ENCODE results near the gene EEF2.
"Not testable (repeated sequence)": the region's sequence is repeated elsewhere in the genome, so short reads cannot be mapped to it uniquely, and the experiment has no call there.

The EEF2 gene

DNA sequence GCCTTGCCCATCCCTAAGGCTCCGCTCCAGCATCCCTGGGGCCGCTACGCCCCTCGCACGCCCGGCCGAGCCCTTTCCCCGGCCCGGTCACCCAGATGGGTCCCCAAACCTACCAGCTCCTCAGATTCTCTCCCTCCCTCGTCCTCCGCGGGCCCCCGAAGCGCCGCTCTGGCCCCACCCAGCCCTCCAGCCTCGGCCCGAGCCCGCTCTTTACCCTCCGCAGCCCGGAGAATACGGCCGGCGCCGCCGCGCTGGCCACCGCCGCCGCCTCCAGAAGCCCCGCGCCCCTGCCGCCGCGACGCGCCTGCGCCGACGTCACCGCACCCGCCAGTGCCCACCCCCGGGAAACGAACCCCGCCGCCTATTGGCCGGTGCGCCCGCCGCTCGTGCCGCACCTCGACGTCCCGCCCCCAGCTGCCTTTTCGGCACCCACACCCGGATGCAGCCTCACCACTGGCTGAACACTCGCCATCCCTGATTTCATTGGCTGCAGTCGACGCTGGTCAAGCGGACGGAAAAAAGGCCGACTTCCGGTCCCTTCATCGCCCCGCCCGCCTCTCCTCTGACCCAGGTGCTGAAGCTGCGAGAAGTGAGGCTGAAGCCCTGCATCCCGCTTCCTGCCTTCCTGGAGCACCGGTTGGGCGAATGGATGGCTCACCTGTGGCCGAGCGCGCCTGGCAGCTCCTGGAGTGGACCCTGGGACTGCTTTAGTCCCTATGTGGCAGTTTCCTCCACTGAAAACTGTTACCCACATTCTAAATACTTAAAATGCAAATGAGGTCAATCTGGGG lies 14.3 kb downstream of the EEF2 start, which contains the start of gene DAPK3:
DAPK3 (minus strand) TSS at position 292 of the 791 bp plus-strand sequence. CDS start 1,364 bp downstream, outside the sequence.
- in situ Hi-C loops (cut with MboI; ENCODE audit: low sequenced_read_pairs): no loop called here

DNA sequence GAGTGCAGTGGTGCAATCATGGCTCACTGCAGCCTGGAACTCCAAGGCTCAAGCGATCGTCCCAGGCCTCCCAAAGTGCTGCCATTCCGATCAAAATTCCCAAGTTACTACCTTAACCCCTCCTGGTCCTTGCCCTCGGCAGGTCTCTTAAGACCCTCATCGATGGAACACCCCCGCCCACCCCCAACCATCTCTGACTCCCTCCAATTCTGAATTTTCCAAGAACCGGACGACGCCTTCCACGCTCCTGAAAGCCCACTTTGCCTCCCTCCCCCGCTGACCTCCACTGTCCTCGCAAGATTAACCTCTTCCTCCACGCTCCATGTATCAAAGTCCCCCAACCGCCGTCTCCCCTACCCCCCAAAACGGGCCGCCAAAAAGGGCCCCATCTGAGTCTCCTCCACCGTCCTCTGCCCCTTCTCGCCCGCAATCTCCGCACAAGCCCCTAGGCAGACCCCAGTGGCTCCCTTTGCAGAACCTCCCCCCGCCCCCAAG lies 14.9 kb downstream of the EEF2 start:
- in situ Hi-C loops (cut with MboI; ENCODE audit: low sequenced_read_pairs): no loop called here

DNA sequence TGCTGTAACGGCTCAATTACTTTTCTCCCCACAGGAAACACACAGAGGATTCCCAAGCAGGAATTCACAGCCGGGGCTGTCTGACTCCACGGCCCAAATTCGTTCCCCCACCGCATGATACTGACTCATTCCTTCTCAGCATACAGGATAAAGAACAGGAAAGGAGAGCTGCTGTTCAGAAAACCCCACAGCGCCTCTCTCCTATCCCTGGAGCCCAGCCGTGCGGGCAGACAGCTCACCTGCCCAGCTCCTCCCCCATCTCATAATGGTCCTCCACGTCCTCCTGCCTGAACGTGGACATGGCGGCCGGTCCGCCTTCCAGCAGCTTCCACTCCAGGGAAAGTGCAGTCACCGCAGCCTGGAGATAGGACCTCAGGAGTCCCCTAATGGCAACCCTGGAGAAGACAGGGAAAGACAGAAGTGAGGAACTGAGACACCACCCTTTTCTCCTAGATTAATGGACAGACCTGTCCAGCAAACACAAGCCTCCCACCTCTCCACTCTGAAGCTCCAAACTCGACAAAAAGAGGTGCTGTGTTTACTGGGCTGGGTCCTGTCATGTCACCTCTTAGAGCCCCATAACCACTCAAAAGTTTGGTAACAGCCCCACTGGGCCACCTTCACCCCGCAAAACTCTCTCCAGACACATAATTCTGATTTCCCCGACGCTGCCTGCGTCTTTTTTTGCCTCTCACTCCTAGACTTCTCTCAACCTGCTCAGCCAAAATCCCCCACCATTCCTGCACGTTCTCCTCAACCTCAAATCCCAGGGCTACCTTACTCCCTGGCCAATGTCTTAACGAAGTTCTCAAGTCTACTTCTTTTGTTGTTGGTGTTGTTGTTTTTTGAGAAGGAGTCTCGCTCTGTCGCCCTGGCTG lies 15.6 kb downstream of the EEF2 start:
- in situ Hi-C loops (cut with MboI; ENCODE audit: low sequenced_read_pairs): no loop called here

DNA sequence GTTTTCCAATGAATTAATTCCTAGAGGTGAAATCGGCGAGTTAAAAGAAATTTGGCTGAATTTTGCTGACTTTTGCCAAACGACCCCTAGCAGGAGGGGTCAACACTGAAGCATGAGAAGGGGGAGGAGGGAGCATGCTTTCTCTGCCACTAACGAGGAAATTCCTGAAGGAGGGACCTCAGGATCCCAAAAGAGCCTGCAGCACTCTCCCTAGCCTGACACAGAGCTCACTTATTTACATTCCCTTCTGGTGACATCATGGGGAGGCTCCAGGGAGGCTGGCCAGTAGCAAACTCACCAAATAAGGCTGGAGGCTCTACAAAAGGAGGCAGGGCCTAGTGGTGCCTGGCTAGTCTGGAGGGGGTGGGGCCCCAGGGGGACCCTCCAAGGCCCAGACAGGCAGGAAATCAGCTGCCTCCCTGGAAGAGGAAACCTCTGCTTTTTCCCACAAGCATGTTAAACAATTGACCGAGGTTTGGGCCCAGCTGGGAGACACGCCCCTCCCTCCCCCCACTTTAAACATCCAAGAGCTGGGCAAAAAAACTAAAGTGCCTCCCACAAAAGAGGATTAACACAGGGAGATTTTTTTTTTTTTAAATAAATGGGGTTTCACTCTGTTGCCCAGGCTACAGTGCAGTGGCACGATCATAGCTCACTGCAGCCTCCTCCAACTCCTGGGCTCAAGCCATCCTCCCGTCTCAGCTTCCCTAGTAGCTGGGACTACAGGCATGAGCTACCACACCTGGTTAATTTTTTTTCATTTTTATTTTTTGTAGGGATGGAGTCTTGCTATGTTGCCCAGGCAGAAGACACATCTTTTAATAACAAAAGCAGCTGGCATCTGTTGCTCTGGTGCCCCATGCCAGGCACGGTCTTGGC lies 16.5 kb downstream of the EEF2 start:
- in situ Hi-C loops (cut with MboI; ENCODE audit: low sequenced_read_pairs): no loop called here

DNA sequence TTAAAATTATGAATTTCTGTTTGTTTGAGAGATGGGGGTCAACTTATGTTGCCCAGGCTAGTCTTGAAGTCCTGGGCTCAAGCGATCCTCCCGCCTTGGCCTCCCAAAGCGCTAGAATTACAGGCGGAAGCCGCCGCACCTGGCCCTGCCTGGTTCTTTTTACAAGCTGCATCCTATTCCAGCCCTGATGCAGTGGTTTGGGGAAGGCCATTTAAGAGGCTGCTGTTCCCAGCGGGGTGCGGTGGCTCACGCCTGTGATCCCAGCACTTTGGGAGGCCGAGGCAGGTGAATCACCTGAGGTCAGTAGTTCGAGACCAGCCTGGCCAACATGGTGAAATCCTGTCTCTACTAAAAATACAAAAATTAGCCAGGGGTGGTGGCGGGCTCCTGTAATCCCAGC lies 17.3 kb downstream of the EEF2 start:
- in situ Hi-C loops (cut with MboI; ENCODE audit: low sequenced_read_pairs): not testable (repeated sequence)

DNA sequence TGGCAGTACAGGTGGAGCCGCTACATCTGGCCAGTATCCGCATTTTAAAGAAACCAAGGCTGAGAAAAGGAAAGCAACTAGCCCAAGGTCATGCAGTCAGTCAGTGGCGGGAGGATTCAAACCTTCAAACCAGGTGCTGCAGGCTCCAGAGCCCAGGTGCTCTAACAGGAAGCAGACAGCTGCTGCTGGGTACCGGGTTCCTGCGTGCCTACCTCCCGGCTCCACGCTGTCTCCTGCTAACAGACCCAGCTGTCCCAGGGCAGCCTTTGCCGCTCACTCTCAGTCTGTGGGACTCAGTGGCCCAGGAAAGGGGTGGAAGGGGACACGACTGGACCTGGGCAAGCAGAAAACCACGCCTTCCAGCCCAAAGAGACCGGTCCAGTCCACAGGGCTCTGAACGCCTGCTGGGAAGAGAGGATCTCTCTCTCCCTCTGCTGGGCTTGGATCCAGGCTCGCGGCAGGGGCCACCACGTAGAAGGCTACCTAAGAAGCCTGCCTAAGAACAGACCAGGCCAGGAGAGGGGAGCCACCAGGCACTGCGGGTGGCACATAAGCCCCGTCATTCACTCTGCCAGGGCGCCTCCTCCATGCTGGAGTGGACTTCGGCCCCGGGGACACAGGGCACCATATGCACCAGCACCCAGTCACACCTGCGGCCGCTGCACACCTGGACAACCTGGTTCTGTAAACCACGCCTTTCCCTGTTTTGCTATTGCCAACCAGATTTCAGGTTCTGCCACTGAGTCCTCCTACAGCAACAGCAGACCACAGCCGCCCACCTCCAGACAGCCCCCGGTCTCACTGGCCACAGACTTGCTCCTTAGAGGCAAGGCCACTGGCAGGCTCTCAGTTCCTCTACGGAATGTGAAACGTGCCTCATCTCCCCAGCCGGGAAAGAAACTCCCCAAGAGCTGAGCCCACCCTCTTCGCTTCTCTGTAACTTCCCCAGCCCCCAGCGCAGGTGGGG lies 18.9 kb downstream of the EEF2 start:
- in situ Hi-C loops (cut with MboI; ENCODE audit: low sequenced_read_pairs): no loop called here

DNA sequence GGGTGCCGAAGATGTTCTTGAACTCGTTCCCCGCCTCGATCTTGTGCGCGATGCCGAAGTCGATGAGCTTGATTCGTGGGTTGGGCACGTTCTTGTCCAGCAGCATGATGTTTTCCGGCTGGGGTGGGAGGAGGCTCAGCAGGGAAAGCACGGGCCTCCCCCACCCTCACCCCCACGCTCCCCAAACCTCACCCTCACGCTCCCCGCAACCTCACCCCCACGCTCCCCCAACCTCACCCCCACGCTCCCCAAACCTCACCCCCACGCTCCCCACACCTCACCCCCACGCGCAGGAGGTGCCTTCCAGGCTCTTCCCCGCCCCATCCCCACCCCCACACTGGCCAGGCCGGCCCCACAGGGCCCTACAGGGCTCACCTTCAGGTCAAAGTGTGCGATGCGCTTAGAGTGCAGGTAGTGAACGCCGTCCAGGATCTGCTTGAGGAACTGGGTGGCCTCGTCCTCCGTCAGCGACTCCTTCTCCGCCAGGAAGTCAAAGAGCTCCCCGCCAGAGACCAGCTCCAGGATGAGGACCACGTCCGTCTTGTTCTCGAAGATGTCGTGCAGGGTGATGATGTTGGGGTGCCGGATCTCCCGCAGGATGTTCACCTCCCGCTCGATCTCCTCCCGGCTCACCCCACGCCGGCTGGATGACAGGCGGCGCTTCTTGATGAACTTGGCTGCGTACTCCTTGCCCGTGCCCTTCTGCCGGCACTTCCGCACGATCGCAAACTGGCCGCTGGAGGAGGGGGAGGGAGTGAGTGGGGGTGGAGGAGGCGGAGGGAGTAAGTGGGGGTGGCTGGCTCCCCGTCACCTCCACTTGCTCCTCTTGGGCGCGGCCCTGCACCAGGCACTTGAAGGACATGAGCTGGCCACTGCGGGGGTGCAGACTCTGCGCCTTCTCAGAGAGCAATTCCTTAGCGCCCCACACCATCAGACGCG lies 20.7 kb downstream of the EEF2 start:
- in situ Hi-C loops (cut with MboI; ENCODE audit: low sequenced_read_pairs): no loop called here

DNA sequence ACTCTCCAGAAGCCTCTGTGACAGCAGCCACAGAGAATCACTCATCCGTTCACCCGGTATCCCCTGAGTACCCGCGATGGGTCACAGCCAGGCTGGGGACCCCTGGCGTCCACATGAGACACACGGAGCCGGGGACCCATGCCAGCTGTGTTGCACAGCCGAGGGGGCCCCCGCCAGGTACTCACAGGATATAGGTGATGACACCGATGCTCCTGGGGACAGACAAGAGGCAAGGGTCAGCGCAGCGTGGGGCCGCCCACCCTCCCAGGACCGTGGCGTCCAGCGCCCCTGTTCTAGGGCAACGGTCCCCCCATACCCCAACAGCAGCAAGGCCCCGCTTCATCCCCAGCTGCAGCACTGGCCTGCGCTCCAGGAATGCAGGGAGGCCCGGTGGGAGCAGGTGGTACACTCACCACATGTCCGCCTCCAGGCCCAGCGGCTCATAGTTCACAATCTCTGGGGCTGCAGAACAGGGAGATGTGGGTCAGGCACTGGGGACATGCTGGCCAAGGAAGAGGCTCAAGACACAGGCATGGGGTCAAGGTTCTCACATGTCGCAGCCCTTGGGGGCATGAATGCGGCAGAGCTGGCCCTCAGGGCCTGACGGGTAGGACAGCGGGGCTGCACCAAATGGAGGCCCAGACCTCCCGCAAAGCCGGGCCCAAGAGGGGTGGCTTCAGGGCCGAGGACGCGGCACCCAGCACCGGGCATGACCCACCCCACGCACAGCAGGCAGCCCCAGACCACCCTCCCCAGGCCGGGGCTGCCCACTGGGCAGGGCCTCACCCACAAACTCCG lies 21.6 kb downstream of the EEF2 start:
- in situ Hi-C loops (cut with MboI; ENCODE audit: low sequenced_read_pairs): no loop called here

DNA sequence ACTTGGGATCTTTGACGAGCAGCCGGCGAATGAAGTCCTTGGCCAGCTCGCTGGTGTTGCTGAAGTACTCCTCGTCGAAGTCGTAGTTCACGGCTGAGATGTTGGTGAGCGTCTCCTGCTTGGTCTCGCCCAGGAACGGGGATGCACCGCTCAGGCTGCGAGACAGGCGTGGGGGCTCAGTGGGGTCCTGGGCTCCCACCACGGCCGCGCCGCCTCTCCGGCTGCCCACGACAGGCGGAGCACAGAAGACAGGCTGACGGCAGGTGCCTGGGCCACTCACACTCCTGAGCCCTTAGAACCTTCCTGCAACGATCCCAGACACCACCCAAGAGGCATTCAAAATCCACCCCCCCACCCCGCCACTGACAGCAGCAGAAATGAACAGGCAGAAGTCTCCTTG lies 24.3 kb downstream of the EEF2 start:
- in situ Hi-C loops (cut with MboI; ENCODE audit: low sequenced_read_pairs): no loop called here

DNA sequence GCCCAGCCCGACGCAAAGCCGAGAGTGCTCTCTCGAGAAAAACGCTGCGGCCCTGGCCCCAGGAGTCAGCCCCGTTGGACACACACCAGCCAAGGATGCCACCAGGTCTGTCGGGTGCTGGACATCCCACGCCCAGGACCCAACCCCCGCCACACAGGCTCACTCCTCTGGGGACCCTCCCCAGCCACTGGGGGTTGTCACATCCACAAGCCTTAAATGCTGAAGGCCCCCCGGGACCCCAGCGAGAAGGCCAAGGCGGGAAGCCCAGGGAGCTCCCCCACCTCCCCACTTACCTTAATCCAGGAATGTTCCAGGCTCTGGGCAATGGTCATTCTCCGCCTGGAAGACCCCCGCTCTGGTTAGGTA lies 25.5 kb downstream of the EEF2 start:
- in situ Hi-C loops (cut with MboI; ENCODE audit: low sequenced_read_pairs): no loop called here

DNA sequence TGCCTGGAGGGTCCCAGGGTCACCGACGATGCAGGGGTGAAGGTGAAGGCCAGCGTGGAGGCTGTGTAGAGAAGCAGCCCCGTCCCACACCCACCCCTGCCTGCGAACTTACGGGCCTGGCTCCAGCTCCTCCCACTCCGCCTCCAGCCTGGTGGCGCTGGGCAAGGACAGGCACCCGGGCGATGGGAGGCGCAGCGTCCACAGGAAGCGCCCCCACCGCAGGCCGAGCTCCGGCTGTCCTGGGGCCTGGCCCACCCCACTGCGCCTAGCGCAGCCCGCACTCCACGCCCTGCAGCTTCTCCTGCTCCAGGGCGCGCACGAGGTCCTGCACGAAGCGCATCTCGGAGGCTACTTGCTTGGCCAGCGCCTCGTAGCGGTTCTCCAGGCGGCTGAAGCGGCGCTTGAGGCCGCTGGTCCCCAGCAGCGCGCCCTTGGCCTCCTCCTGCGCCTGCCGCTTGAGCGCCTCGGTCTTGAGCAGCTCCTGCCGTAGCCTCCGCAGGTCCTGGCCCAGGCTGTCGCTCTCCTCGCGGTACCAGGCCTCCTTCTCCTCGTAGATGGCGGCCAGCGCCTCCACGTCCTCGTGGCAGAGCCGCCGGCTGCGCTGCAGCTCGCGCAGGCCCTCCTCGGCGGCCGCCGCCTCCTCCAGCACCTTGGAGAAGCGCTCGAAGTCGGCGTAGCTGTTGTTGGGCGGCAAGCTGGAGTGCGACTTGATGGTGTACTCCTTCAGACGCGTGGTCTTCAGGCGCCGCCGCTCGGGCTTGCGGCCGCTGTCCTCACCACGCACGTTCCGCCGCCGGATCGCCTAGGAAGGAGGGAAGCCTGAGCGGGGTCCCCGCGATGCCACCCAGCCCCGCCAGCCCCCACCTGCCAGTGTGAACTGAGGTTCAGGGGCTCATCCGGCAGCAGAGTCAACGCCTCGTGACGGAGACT lies 26.2 kb downstream of the EEF2 start:
- in situ Hi-C loops (cut with MboI; ENCODE audit: low sequenced_read_pairs): no loop called here

DNA sequence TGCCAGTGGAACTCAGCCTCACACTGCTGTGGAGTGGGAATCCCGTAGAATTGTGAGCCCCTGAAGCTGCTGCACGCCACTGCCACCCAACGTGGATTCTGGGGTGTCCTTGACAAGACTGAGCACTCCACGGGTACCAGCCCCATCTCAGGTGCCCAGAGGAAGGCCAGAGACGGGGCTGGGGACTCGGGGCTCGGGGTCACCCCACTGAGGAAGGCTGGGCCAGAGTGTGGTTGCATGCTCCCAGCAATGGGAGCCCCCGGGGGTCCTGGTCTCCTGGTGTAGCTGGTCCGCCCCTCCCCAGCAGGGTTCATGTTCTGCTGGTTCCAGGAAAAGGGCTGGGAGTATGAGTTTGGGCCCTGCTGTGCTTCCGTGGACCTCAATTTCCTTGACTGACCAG lies 29.6 kb downstream of the EEF2 start:
- in situ Hi-C loops (cut with MboI; ENCODE audit: low sequenced_read_pairs): no loop called here

DNA sequence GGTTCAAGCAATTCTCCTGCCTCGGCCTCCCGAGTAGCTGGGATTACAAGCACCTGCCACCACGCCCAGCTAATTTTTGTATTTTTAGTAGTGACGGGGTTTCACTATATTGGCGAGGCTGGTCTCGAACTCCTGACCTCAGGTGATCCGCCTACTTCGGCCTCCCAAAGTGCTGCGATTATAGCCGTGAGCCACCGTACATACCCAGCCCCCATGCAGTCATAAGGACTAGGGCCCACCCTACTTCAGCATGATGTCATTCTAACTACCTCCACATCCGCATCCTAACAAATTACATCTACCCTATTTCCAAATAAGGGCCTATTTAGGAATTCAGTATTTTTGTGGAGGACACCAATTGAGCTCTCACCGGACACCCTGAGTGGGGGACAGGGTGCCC lies 30.0 kb downstream of the EEF2 start:
- in situ Hi-C loops (cut with MboI; ENCODE audit: low sequenced_read_pairs): not testable (repeated sequence)

DNA sequence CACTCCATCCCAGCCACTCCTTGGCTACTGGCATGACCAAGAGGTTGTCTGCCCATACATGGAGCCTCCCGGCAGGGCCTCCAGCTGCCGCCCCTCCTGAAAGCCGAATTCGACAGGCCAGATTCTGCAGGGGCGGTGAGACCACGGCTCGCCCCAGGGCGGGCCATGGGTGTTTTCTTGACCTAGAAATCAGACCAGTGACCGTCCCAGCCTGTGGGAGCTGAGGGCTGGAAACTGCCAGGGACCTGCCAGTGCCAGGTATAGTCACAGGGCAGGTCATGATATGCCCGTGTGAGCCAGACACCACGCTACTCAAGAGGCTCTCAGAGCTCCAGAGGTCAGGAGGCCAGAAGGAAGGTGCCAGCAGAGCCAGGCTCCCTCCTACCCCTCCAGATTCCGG lies 31.2 kb downstream of the EEF2 start:
- in situ Hi-C loops (cut with MboI; ENCODE audit: low sequenced_read_pairs): no loop called here

DNA sequence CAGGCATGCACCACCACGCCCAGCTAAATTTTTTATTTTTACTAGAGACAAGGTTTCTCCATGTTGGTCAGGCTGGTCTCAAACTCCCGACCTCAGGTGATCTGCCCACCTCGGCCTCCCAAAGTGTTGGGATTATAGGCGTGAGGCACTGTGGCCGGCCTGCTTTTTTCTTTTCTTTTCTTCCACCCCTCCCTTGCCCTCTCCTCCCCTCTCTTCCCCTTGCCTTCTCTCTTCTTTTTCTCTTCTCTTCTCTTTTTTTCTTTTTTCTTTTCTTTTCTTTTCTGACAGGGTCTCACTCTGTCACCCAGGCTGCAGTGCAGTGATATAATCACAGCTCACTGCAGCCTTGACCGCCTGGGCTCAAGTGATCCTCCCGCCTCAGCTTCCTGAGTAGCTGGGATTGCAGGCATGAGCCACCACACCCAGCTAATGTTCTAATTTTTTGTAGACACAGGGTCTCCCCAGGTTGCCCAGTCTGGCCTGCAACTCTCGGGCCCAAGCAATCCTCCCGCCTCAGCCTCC lies 32.4 kb downstream of the EEF2 start:
- in situ Hi-C loops (cut with MboI; ENCODE audit: low sequenced_read_pairs): not testable (repeated sequence)

Data from HL-60/S4 (cell line).